ENCODE measurements around the gene FBXL5.
"Not testable (repeated sequence)": the region's sequence is repeated elsewhere in the genome, so short reads cannot be mapped to it uniquely, and the experiment has no call there.

The FBXL5 gene

GRCh38 chr4:15617407-15617806 lies 37.8 kb downstream of the FBXL5 start:
- not testable (repeated sequence) for H3K27ac Mint-ChIP-seq, H3K27me3 Mint-ChIP-seq, H3K4me3 Mint-ChIP-seq, H3K9me3 Mint-ChIP-seq
- H3K36me3 Mint-ChIP-seq = peaks cover 46% of the 10 kb centered on the region
- H3K4me1 Mint-ChIP-seq = peaks cover 43% of the 10 kb centered on the region

DNA sequence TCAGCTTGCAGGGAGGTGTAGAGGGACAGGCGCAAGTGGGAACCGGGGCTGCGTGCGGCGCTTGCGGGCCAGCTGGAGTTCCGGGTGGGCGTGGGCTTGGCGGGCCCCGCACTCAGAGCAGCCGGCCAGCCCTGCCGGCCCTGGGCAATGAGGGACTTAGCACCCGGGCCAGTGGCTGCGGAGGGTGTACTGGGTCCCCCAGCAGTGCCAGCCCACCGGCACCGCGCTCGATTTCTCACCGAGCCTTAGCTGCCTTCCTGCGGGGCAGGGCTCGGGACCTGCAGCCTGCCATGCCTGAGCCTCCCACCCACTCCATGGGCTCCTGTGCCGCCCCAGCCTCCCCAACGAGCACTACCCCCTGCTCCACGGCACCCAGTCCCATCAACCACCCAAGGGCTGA lies 40.3 kb downstream of the FBXL5 start:
- H3K27me3 Mint-ChIP-seq, H3K9me3 Mint-ChIP-seq, H3K27ac Mint-ChIP-seq, H3K4me3 Mint-ChIP-seq: not testable (repeated sequence)
- peaks cover 37% of the 10 kb centered on the region for H3K4me1 Mint-ChIP-seq
- H3K36me3 Mint-ChIP-seq = peaks cover 35% of the 10 kb centered on the region

GRCh38 chr4:15612136-15612535 lies 43.0 kb downstream of the FBXL5 start:
- H3K4me1 Mint-ChIP-seq = peaks cover 33% of the 10 kb centered on the region
- H3K4me3 Mint-ChIP-seq = no peak overlapping the region
- no peaks in the 10 kb centered on the region for H3K9me3 Mint-ChIP-seq

DNA sequence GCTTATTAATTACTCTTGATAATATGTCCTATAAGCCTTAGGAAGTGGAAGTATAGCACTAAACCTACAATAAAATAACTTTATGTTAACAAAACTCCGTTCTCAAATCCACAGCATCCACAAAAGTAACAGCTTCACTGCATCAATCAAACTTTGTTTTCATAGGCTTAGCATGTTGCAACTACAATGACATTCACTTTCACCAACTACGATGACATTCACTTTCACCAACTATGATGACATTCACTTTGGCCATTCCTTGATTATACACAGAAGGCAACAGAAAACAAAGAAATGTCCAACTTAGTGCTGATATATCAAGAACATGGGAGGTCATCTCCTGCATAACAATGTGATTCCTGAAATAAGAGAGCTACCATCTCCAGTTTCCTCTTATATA lies 44.3 kb downstream of the FBXL5 start:
- H3K27me3 Mint-ChIP-seq = no peaks in the 10 kb centered on the region
- H3K27ac Mint-ChIP-seq = no peak overlapping the region
- H3K4me3 Mint-ChIP-seq = no peak overlapping the region
- H3K36me3 Mint-ChIP-seq = peaks cover 20% of the 10 kb centered on the region
- no peaks in the 10 kb centered on the region for H3K9me3 Mint-ChIP-seq
- peaks cover 26% of the 10 kb centered on the region for H3K4me1 Mint-ChIP-seq

More at GRCh38 chr4:15612136-15612535, 43.0 kb downstream of the FBXL5 start:
- Mint-ChIP-seq H3K27ac (no peak overlapping the region), H3K27me3 (no peaks in the 10 kb centered on the region), H3K36me3 (peaks cover 22% of the 10 kb centered on the region)

DNA sequence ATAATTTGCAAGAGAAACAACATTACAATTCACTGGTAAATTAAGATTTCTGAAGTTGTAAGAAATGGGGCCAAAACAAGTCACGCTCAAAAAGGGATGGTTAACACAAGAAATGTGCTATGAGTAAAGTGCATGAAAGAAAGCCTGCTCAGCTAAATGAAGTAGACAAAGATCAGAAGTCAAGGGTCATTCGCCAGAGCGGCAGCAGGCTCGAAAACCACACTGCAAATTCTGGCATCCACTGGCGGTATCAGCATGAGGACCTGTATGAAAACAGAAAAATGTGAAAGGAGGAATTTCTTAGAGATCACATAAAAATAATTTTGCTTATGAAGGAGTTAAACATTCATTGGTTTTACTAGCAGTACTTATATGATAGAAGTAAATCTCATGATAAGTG lies 49.6 kb downstream of the FBXL5 start:
- Mint-ChIP-seq H3K36me3 (peaks cover 28% of the 10 kb centered on the region), H3K4me1 (peaks cover 13% of the 10 kb centered on the region)

GRCh38 chr4:15601862-15602261 lies 53.3 kb downstream of the FBXL5 start:
- no peaks in the 10 kb centered on the region for H3K9me3 Mint-ChIP-seq
- no peaks in the 10 kb centered on the region for H3K4me1 Mint-ChIP-seq
- H3K27me3 Mint-ChIP-seq = no peaks in the 10 kb centered on the region
- no peak overlapping the region for H3K4me3 Mint-ChIP-seq
- H3K36me3 Mint-ChIP-seq = peaks cover 23% of the 10 kb centered on the region
- no peak overlapping the region for H3K27ac Mint-ChIP-seq

More for the DNA sequence above, 49.6 kb downstream of the FBXL5 start:
- Mint-ChIP-seq H3K27ac (peak overlapping the region; percentile 21), H3K27me3 (no peaks in the 10 kb centered on the region), H3K9me3 (no peaks in the 10 kb centered on the region), H3K4me3 (no peak overlapping the region)

GRCh38 chr4:15600176-15600575 lies 55.0 kb downstream of the FBXL5 start:
- Mint-ChIP-seq H3K4me3 (no peak overlapping the region), H3K9me3 (no peaks in the 10 kb centered on the region), H3K27me3 (no peaks in the 10 kb centered on the region), H3K4me1 (no peaks in the 10 kb centered on the region), H3K36me3 (peaks cover 17% of the 10 kb centered on the region), H3K27ac (no peak overlapping the region)

DNA sequence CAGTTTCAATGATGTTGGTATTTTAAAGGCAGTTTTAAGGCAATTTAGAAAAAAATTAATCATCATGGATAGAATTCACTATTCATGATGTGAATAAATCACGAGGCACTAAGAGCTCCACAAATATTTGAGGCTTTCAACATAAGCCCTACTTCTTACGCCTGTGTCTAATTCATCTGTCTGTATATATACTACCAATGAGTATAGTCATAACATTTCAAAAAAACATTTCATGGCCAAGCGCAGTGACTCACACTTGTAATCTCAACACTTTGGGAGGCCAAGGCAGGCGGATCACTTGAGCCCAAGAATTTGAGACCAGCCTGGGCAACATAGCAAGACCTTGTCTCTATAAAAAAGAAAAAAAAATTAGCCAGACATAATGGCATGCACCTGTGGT lies 56.5 kb downstream of the FBXL5 start:
- no peaks in the 10 kb centered on the region for H3K4me1 Mint-ChIP-seq
- no peaks in the 10 kb centered on the region for H3K9me3 Mint-ChIP-seq
- peaks cover 6% of the 10 kb centered on the region for H3K36me3 Mint-ChIP-seq
- no peak overlapping the region for H3K4me3 Mint-ChIP-seq
- no peak overlapping the region for H3K27ac Mint-ChIP-seq
- no peaks in the 10 kb centered on the region for H3K27me3 Mint-ChIP-seq

DNA sequence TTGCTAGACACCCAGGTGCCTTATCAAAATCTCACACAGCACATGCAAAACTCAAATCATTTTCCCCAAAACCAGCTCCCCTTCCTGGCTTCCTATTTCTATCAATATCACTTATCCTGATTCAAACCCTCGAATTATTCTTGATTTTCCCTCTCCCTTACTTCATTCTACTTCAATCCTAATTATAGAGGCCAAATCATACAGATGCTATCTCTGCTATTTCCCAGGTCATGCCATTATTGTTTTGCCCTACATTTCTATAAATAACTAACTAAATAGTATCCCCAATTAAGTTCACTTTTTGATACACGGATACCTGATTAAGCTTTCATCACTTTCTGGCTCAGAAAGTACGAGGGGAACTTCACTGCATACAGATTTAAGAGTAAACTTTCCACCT lies 62.4 kb downstream of the FBXL5 start:
- Mint-ChIP-seq H3K27ac (no peak overlapping the region), H3K4me1 (no peaks in the 10 kb centered on the region), H3K9me3 (no peaks in the 10 kb centered on the region)

DNA sequence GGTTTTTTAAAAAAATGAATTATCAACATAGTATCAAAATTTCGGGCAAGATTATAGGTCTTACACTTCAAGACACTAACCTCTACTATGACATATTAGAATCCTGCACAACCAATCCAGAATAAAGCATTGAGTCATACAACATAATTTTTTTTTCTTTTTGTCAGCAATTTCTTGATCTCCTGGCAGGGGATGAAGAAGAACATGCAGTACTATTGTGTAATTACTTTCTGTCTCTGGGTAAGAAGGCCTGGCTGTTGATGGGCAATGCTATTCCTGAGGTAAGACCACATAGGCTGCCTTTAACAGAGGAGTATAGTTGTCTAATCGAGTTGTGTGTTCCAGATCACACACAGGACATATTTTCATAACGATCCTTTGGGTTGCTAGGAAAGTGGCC lies 67.5 kb downstream of the FBXL5 start:
- peaks cover 4% of the 10 kb centered on the region for H3K4me1 Mint-ChIP-seq
- H3K27ac Mint-ChIP-seq = no peak overlapping the region
- H3K9me3 Mint-ChIP-seq = peaks cover 6% of the 10 kb centered on the region
- no peaks in the 10 kb centered on the region for H3K27me3 Mint-ChIP-seq
- peaks cover 5% of the 10 kb centered on the region for H3K36me3 Mint-ChIP-seq
- H3K4me3 Mint-ChIP-seq = no peak overlapping the region

More for the DNA sequence above, 62.4 kb downstream of the FBXL5 start:
- Mint-ChIP-seq H3K36me3 (no peaks in the 10 kb centered on the region), H3K4me3 (no peak overlapping the region), H3K27me3 (no peaks in the 10 kb centered on the region)

- H3K27me3 Mint-ChIP-seq = no peaks in the 10 kb centered on the region
- no peak overlapping the region for H3K4me3 Mint-ChIP-seq
- H3K27ac Mint-ChIP-seq = no peak overlapping the region
- peaks cover 6% of the 10 kb centered on the region for H3K36me3 Mint-ChIP-seq
- peaks cover 6% of the 10 kb centered on the region for H3K9me3 Mint-ChIP-seq
- H3K4me1 Mint-ChIP-seq = peaks cover 4% of the 10 kb centered on the region
Measured at GRCh38 chr4:15586066-15586465, 69.1 kb downstream of the FBXL5 start.

GRCh38 chr4:15585331-15585730 lies 69.8 kb downstream of the FBXL5 start:
- Mint-ChIP-seq H3K27me3 (no peaks in the 10 kb centered on the region), H3K4me1 (peaks cover 4% of the 10 kb centered on the region), H3K27ac (no peak overlapping the region), H3K9me3 (peaks cover 6% of the 10 kb centered on the region), H3K36me3 (peaks cover 6% of the 10 kb centered on the region), H3K4me3 (no peak overlapping the region)

DNA sequence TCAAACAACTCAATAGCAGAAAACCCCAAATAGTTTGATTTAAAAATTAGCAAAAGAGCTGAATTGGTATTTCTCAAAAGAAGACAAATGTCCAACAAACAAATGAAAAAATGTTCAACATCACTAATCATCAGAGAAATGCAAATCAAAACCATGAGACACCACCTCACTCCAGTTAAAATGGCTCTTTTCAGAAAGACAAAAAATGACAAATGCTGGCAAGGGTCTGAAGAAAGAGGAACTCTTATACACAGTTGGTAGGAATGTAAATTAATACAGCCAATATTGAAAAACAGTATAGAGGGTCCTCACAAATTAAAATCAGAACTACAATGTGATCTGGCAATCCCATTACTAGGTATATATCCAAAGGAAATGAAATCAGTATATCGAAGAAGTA lies 70.4 kb downstream of the FBXL5 start:
- H3K4me1 Mint-ChIP-seq = peaks cover 4% of the 10 kb centered on the region
- H3K27ac Mint-ChIP-seq = no peak overlapping the region
- peaks cover 6% of the 10 kb centered on the region for H3K9me3 Mint-ChIP-seq
- H3K27me3 Mint-ChIP-seq = no peaks in the 10 kb centered on the region
- no peak overlapping the region for H3K4me3 Mint-ChIP-seq
- peaks cover 6% of the 10 kb centered on the region for H3K36me3 Mint-ChIP-seq

- Mint-ChIP-seq H3K36me3 (peaks cover 8% of the 10 kb centered on the region), H3K4me3 (no peak overlapping the region), H3K27me3 (no peaks in the 10 kb centered on the region), H3K9me3 (no peaks in the 10 kb centered on the region), H3K27ac (no peak overlapping the region), H3K4me1 (no peaks in the 10 kb centered on the region)
Measured at GRCh38 chr4:15577508-15577907, 77.6 kb downstream of the FBXL5 start.

GRCh38 chr4:15575966-15576365 lies 79.2 kb downstream of the FBXL5 start:
- H3K36me3 Mint-ChIP-seq = peaks cover 7% of the 10 kb centered on the region
- H3K27ac Mint-ChIP-seq = no peak overlapping the region
- H3K9me3 Mint-ChIP-seq = no peaks in the 10 kb centered on the region
- no peaks in the 10 kb centered on the region for H3K4me1 Mint-ChIP-seq
- H3K27me3 Mint-ChIP-seq = no peaks in the 10 kb centered on the region
- no peak overlapping the region for H3K4me3 Mint-ChIP-seq

DNA sequence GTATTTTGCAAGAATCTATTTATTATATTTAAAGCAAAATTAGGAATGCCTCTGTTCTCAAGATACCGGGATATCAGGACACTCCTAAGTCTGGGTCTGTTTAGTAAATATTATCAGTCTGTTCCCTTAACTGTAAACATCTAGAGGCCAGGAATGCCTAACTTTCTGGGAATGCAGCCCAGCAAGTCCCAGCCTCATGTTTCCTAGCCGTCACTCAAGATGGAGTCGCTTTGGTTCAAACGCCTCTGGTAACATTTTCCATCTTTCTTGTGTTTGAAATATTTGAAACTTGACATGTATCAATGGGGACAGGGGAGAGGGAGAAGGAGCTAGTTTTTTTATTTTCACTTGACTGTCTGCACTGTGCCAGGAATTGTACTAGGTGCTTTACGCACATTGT lies 85.4 kb downstream of the FBXL5 start:
- Mint-ChIP-seq H3K36me3 (peaks cover 25% of the 10 kb centered on the region), H3K4me3 (no peak overlapping the region), H3K4me1 (no peaks in the 10 kb centered on the region), H3K27ac (no peak overlapping the region), H3K27me3 (no peaks in the 10 kb centered on the region), H3K9me3 (no peaks in the 10 kb centered on the region)

DNA sequence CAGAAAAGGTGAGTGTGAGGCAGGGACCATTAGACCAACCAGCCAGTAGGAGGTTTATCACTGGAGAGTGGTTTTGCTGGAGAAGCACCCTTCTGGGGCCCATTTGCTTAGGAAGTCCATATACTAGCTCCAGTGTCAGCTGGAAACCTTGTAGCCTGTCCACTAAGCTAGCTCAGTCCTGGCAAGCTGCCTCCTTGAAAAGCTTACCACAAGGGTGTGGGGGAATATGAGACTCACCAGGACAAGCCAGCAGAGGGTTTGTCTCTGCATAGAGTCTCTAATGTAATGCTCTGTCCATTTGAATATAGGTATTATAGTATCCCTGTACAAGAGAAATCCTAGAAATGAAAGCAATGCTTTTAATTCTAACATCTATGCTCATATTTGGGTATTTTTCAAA lies 86.3 kb downstream of the FBXL5 start:
- H3K4me1 Mint-ChIP-seq = no peaks in the 10 kb centered on the region
- H3K9me3 Mint-ChIP-seq = no peaks in the 10 kb centered on the region
- H3K27ac Mint-ChIP-seq = no peak overlapping the region
- H3K27me3 Mint-ChIP-seq = no peaks in the 10 kb centered on the region
- H3K4me3 Mint-ChIP-seq = no peak overlapping the region
- H3K36me3 Mint-ChIP-seq = peaks cover 25% of the 10 kb centered on the region
